Heart left ventricle (tissue), 16 donors: ENCODE data around the gene MYH6. TPM values are rescaled to one million over a fixed set of nuclear protein-coding genes. Genes with fewer than 3 reads are reported as not detected.

Source experiments
- ATAC-seq, 4 donors: fragments of 200-7000 bp; cut with Tn5 transposase; one replicate each; pipeline ENCODE4 v1.9.1; 2020 to 2022; ENCODE audit warnings: moderate library complexity in 4 of 4, mild to moderate bottlenecking in 3 of 4, moderate number of reproducible peaks in 1 of 4
- DNase-seq, 5 donors: peaks; one replicate each; pipeline ENCODE4 v3.0.0-alpha.2; 2020
- H3K27ac ChIP-seq, 12 donors: fragments of 200-600 bp; sonication (generic) in 4 of 12; one replicate each; pipeline versions ENCODE4 v1.5.0 to v1.8.0; 2016 to 2022; ENCODE audit warnings: mild to moderate bottlenecking in 2 of 12
- H3K27me3 ChIP-seq, 9 donors: fragments of 200-600 bp; sonication (generic) in 2 of 9; one replicate each; pipeline versions ENCODE4 v1.5.1 to v1.8.0; 2016 to 2022; ENCODE audit warnings: mild to moderate bottlenecking in 3 of 9
- H3K36me3 ChIP-seq, 9 donors: fragments of 200-600 bp; sonication (generic) in 2 of 9; one replicate each; pipeline versions ENCODE4 v1.5.0 to v1.8.0; 2018 to 2022; ENCODE audit warnings: mild to moderate bottlenecking in 2 of 9
- H3K4me1 ChIP-seq, 12 donors: fragments of 200-600 bp; sonication (generic) in 4 of 12; one replicate each; pipeline versions ENCODE4 v1.5.0 to v1.8.0; 2016 to 2022; ENCODE audit warnings: mild to moderate bottlenecking in 3 of 12
- H3K4me3 ChIP-seq, 12 donors: fragments of 200-600 bp; sonication (generic) in 4 of 12; one replicate each; pipeline versions ENCODE4 v1.5.0 to v1.8.0; 2017 to 2022; ENCODE audit warnings: mild to moderate bottlenecking in 9 of 12, moderate library complexity in 4 of 12
- H3K9me3 ChIP-seq, 12 donors: fragments of 200-600 bp; sonication (generic) in 4 of 12; one replicate each; pipeline versions ENCODE4 v1.5.0 to v1.8.0; 2016 to 2022; ENCODE audit warnings: mild to moderate bottlenecking in 1 of 12
- POLR2A ChIP-seq, 2 donors: fragments of 450-650 bp; IDR thresholded peaks; one replicate each; pipeline ENCODE4 v1.6.1; 2017; ENCODE audit warnings: antibody characterized with exemption in 2 of 2, mild to moderate bottlenecking in 2 of 2, moderate library complexity in 2 of 2
- WGBS, 4 donors: extraction: QIAGEN DNeasy Blood & Tissue Kit in 2 of 4; methylation state at CpG; one replicate each; pipeline versions ENCODE4 v1.1.5 to v1.1.7; 2013 to 2018; 5-methylcytosine and 5-hydroxymethylcytosine counted together
- intact Hi-C, 10 donors: fragments of 100-400 bp; cut with DNase I; formaldehyde crosslinking; loops; one replicate each; pipeline versions ENCODE4 v1.11.1 to v1.14.2; 2022
- polyA plus RNA-seq, 2 donors: library from polyadenylated mRNA; stranded (reverse); fragments of 200-250 nt; gene quantifications; one replicate each; pipeline ENCODE4 v1.2.3, GENCODE V29; 2013
- total RNA-seq, 9 donors: library from RNA; depleted of rRNA in 2 of 9; stranded (reverse); fragments of >200 nt in 2 of 9; fragmentation: NEBNext Ultra II Directional in 3 of 9; extraction: Animal tissue kit (Norgen Biotek cat#: 25700) in 3 of 9; gene quantifications; one replicate each; pipeline versions ENCODE4 v1.1.0 to v1.2.4, GENCODE V29; 2016 to 2023
- TF ChIP-seq, protein P1 (sequence below), 12 donors: fragments of 200-600 bp; sonication (generic) in 4 of 12; IDR thresholded peaks; one replicate each; pipeline versions ENCODE4 v1.5.0 to v1.8.0; 2018 to 2022; ENCODE audit warnings: antibody characterized with exemption in 12 of 12, mild to moderate bottlenecking in 5 of 12
- donor health status: ischemic (EF 13 %, LVEDD 7.1; RV severe dilation, severe dysfunction).
- donor health status: healthy with polysubstance abuse.
- donor health status: DM: no; HTN: yes; CAD: no.
- donor health status: DM: no; HTN: no; CAD: no.
- donor health status: ischemic (EF 25% LVEDD 6.9; RV normal size, moderate dysfunction).
- donor health status: ischemic (EF 25% LVEDD 5.7; RV mildly dilated, moderate dysfunction).
- donor health status: healthy.
- donor health status: DM: yes; HTN: yes; CAD: no.
- donor health status: ischemic (EF 35%, LVEDD 5.7; RV mildly dilated, moderate dysfunction).
- donor health status: nonischemic (EF 11% LVEDD 7.7; RV severe dilation, severe dysfunction).
- donor health status: DM: yes; HTN: yes; CAD: no.
- donor health status: PGD.
- donor health status: ischemic (EF 29% LVEDD 5.4; RV normal size, mild dysfunction).
- donor health status: nonischemic (EF 23%, LVEDD 6.1; RV moderate dilation, normal function).

MYH6 gene
- total and polyA plus RNA-seq, 11 donors, result 76.8 to 5,104 (median 1,271) TPM

DNA sequence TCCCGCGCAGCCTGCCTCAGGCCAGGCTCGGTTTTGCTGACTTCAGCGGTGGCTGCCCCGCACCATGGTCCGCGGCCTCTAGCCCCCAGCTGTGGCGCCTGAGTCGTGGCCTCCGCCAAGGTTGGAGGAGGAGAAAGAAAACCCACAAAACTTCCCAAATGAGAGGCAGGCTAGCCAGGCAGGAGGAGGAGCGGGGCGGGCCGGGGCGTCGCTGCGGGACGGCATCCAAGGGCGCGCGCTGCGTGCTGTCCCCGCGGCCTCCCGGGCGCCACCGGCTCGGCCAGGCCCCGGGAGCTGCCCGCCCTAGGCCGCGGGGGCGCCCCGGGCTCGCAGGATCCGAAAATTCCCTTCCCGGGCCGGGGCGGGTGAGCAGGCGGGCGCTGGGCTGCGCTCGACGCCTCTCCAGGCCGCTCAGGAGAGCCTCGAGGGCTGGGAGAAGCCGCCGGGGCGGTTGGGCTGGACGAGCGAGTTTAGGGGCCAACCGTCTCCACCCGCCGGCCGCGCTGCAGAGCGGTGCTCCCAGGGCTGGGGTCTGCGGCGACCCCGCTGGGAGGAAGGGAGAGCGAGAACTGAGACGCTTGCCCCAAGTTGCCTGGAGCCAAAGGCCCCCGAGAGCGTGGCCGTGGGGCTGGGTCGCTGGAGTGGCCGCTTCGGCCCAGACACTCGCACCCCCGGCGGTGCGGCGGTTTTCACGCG, 42.9 kb downstream of the MYH6 start, which contains the start of gene EFS:
EFS (minus strand) TSS at position 137 of the 696 bp plus-strand sequence. CDS start 147 bp downstream, outside the sequence.
- peak within 1 kb of the TSS; percentile 62 to 96 (median 84) for H3K27ac ChIP-seq
- ATAC-seq (peak in 3 of 4 donors; percentile 43 to 57 (median 48)), DNase-seq (peak; percentile 16 to 68 (median 59))
- peak within 1 kb of the TSS; percentile 33 to 69 (median 56) for H3K4me3 ChIP-seq
- peaks cover 0 to 41% (median 0%) of the 10 kb centered on the region in 9 donors for H3K27me3 ChIP-seq
- peaks cover 0 to 32% (median 6%) of the 10 kb centered on the region in 12 donors for H3K4me1 ChIP-seq
- no peaks in the 10 kb centered on the region for H3K9me3 ChIP-seq
- intact Hi-C loops, result no loop called here
- 14 to 27% (median 18%) methylated on average over 16 to 74 of the region's 74 CpGs for WGBS, 4 donors
- peaks cover 0 to 1% (median 0%) of the 10 kb centered on the region in 9 donors for H3K36me3 ChIP-seq
- TF ChIP-seq POLR2A (IDR thresholded peaks at IDR 0.05), result no peak
- TF ChIP-seq, protein P1, sequence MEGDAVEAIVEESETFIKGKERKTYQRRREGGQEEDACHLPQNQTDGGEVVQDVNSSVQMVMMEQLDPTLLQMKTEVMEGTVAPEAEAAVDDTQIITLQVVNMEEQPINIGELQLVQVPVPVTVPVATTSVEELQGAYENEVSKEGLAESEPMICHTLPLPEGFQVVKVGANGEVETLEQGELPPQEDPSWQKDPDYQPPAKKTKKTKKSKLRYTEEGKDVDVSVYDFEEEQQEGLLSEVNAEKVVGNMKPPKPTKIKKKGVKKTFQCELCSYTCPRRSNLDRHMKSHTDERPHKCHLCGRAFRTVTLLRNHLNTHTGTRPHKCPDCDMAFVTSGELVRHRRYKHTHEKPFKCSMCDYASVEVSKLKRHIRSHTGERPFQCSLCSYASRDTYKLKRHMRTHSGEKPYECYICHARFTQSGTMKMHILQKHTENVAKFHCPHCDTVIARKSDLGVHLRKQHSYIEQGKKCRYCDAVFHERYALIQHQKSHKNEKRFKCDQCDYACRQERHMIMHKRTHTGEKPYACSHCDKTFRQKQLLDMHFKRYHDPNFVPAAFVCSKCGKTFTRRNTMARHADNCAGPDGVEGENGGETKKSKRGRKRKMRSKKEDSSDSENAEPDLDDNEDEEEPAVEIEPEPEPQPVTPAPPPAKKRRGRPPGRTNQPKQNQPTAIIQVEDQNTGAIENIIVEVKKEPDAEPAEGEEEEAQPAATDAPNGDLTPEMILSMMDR (IDR thresholded peaks at IDR 0.05), result no peak

DNA sequence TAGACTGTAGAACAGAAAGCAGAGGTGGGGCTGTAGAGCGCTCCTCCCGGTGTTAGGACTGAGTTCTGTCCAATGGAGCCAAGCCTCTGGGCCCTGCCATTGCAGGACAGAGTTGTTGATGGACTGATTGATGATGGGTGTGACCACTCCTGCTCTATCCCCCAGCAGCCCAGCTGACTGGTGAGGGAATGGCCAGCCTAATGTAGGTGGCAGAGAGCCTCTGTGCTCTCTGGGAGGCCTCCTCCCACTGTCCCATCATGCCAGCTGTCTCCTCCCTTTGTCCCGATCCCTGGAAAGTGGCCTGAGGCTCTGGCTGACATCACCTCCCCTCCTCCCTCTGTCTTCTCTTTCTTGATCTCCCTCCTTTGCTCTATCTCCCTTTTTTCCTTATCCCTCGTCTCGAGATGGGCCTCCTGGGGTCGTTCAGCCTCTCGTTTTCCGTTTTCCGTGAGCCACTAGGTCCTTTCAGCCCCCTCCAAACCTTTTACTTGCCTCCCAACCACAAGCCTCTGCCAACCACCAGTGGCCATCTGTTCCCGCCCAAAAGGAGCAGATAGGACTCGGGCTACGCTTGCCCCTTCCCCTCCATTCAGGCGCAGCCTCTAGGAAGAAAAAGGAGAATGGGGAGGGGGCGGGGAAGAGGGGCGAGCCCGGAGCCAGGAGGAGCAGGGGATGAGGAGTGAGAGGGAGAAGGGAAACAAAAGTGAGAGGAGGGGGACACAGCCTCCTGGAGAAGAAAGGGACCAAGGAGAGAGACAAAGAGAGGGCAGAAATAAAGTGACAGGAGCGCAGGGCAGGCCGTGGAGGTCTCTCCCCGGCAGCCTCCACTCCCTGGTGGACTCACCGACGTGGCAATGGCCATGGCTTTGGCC, 43.7 kb downstream of the MYH6 start:
- H3K36me3 ChIP-seq, result peaks cover 0 to 8% (median 0%) of the 10 kb centered on the region in 9 donors
- intact Hi-C loops, result loop anchor here in 1 of 10 donors (5.0 kb wide), 1 partner anchor 37 kb away; no protein-coding TSS in a partner anchor
- no peak for TF ChIP-seq POLR2A (IDR thresholded peaks at IDR 0.05)
- TF ChIP-seq, protein P1 (IDR thresholded peaks at IDR 0.05), result no peak
- DNase-seq (peak in 1 of 5 donors; percentile 55), ATAC-seq (peak in 3 of 4 donors; percentile 13 to 29 (median 13))
- H3K9me3 ChIP-seq, result no peaks in the 10 kb centered on the region
- WGBS, 4 donors, result 38 to 49% (median 45%) methylated on average over 21 of the region's 21 CpGs
- H3K4me1 ChIP-seq, result peaks cover 0 to 32% (median 6%) of the 10 kb centered on the region in 12 donors
- H3K4me3 ChIP-seq, result peak overlapping the region; percentile 25 to 69 (median 56)
- peak overlapping the region; percentile 62 to 96 (median 84) for H3K27ac ChIP-seq
- H3K27me3 ChIP-seq, result peaks cover 0 to 41% (median 0%) of the 10 kb centered on the region in 9 donors

DNA sequence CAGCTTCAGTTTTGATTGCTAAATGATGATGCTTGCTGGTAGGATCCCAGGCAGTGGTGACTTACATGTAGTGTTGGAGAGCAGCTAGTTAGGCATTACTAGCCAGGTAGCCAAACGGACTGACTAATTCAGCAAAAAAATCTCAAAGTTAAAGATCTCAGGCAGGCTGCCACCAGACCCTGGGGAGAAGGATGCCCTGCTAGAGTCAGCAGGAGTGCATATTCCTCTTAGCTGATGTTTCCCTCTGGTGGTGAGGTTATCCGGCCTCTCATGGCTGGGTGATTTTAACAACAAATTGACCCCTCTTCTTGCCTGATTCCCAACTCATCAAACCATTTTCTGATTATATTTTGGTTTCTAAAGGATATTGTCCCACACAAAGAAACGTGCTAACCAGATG, 45.9 kb downstream of the MYH6 start:
- ATAC-seq, result no peak
- TF ChIP-seq, protein P1 (IDR thresholded peaks at IDR 0.05), result no peak
- TF ChIP-seq POLR2A (IDR thresholded peaks at IDR 0.05), result no peak
- peaks cover 0 to 40% (median 0%) of the 10 kb centered on the region in 9 donors for H3K27me3 ChIP-seq
- H3K27ac ChIP-seq, result peak overlapping the region in 1 of 12 donors; percentile 32
- peaks cover 0 to 8% (median 0%) of the 10 kb centered on the region in 9 donors for H3K36me3 ChIP-seq
- peaks cover 0 to 32% (median 6%) of the 10 kb centered on the region in 12 donors for H3K4me1 ChIP-seq
- WGBS, 4 donors, result 54 to 70% (median 63%) methylated on average over 3 of the region's 3 CpGs
- H3K9me3 ChIP-seq, result no peaks in the 10 kb centered on the region
- no peak overlapping the region for H3K4me3 ChIP-seq
- intact Hi-C loops, result loop anchor here in 1 of 10 donors (5.0 kb wide), 1 partner anchor 35 kb away; no protein-coding TSS in a partner anchor
- DNase-seq, result no peak
